Loucy (cell line): ENCODE results near the gene CDC14A.

Experiments
- EZH2phosphoT487 ChIP-seq: fragments of 200-600 bp; IDR thresholded peaks from 2 replicates; pipeline ENCODE4 v1.6.1; 2018; ENCODE audit warnings: antibody characterized with exemption, mild to moderate bottlenecking, moderate library complexity, borderline replicate concordance
- TF ChIP-seq, protein P1 (sequence below): fragments of 200-600 bp; sonication (generic); conservative IDR thresholded peaks from 2 replicates; pipeline ENCODE4 v1.5.1; 2014; ENCODE audit warnings: mild to moderate bottlenecking, antibody characterized with exemption, low read length

DNA sequence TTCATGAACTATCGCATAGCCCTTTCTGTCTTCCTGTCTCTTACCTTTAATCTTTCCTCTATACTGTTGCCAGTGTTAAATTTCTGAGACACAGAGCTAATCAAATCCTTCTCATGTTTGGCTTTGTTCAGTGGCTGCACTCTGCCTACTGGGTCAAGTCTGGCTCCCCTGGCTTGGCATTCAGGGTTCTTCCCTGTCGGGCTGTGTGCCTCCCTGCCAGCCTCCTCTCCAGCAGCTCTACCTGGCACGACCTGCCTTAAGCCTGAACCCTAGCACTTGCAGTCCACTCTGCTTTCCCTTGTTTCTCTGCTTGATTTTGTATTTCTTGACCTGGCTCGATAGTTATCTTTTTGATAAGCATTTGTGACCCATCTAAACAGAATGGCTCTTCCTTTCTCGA is 159.5 kb downstream of the CDC14A start:
- TF ChIP-seq, protein P1, sequence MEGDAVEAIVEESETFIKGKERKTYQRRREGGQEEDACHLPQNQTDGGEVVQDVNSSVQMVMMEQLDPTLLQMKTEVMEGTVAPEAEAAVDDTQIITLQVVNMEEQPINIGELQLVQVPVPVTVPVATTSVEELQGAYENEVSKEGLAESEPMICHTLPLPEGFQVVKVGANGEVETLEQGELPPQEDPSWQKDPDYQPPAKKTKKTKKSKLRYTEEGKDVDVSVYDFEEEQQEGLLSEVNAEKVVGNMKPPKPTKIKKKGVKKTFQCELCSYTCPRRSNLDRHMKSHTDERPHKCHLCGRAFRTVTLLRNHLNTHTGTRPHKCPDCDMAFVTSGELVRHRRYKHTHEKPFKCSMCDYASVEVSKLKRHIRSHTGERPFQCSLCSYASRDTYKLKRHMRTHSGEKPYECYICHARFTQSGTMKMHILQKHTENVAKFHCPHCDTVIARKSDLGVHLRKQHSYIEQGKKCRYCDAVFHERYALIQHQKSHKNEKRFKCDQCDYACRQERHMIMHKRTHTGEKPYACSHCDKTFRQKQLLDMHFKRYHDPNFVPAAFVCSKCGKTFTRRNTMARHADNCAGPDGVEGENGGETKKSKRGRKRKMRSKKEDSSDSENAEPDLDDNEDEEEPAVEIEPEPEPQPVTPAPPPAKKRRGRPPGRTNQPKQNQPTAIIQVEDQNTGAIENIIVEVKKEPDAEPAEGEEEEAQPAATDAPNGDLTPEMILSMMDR, result no peak
- no peak for TF ChIP-seq EZH2phosphoT487
